Measurements from ENCODE around the gene THUMPD3. TPM values are rescaled to one million over a fixed set of nuclear protein-coding genes. Genes with fewer than 3 reads are reported as not detected.

Gene THUMPD3
- polyA plus RNA-seq, 2 donors, result 21.2 to 24.7 TPM

DNA sequence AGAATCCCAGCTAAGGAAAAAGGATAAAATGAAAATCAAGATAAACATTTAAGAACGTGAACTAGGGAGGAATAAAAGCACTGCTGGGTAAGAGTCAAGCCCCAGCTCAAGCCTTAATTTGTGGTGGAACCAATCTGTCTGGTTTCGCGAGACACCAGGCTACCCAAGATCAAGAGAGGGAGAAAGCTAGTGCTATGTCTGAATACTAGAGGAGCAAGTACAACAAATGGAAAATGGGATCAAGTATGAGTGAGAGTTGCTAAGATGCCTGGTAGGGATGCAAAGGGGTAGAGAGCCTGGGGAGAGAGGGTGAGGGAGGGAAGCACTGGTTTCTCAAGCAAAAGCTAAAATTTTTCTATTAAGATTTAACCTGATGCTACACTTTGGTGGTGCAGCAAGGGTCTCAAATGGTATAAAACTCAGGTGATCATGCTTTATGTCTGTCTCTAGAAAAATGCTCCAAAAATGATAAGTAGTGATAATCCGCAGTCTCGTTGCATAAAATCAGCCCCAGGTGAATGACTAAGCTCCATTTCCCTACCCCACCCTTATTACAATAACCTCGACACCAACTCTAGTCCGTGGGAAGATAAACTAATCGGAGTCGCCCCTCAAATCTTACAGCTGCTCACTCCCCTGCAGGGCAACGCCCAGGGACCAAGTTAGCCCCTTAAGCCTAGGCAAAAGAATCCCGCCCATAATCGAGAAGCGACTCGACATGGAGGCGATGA is 32.9 kb downstream of the THUMPD3 start:
- H3K27me3 ChIP-seq (ENCODE audit: control insufficient read depth in 1 of 2, insufficient read depth in 2 of 2, low read length in 2 of 2), result no peaks in the 10 kb centered on the region
- H3K4me3 ChIP-seq (ENCODE audit: low read depth in 1 of 2, low read length in 2 of 2), result peak overlapping the region; percentile 68 to 70
- peak overlapping the region; percentile 98 to 99 for H3K27ac ChIP-seq (ENCODE audit: low read depth in 2 of 2, low read length in 1 of 2)
- H3K36me3 ChIP-seq (ENCODE audit: control insufficient read depth in 2 of 2, insufficient read depth in 2 of 2, low read length in 1 of 2), result peaks cover 0 to 6% of the 10 kb centered on the region in 2 donors
- H3K9me3 ChIP-seq (ENCODE audit: control insufficient read depth in 2 of 2, insufficient read depth in 1 of 2, low read depth in 1 of 2, low read length in 1 of 2), result no peaks in the 10 kb centered on the region
- H3K4me1 ChIP-seq (ENCODE audit: control insufficient read depth in 2 of 2, insufficient read depth in 2 of 2, low read length in 1 of 2), result no peaks in the 10 kb centered on the region
- 3 to 4% methylated on average over 15 of the region's 15 CpGs for WGBS, 2 donors

DNA sequence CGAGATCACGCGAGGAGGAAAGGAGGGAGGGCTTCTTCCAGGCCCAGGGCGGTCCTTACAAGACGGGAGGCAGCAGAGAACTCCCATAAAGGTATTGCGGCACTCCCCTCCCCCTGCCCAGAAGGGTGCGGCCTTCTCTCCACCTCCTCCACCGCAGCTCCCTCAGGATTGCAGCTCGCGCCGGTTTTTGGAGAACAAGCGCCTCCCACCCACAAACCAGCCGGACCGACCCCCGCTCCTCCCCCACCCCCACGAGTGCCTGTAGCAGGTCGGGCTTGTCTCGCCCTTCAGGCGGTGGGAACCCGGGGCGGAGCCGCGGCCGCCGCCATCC is 33.4 kb downstream of the THUMPD3 start:
- Histone ChIP-seq H3K27me3 (ENCODE audit: control insufficient read depth in 1 of 2, insufficient read depth in 2 of 2, low read length in 2 of 2) (no peaks in the 10 kb centered on the region), H3K9me3 (ENCODE audit: control insufficient read depth in 2 of 2, insufficient read depth in 1 of 2, low read depth in 1 of 2, low read length in 1 of 2) (no peaks in the 10 kb centered on the region), H3K36me3 (ENCODE audit: control insufficient read depth in 2 of 2, insufficient read depth in 2 of 2, low read length in 1 of 2) (peaks cover 0 to 2% of the 10 kb centered on the region in 2 donors), H3K27ac (ENCODE audit: low read depth in 2 of 2, low read length in 1 of 2) (peak overlapping the region; percentile 98 to 99), H3K4me1 (ENCODE audit: control insufficient read depth in 2 of 2, insufficient read depth in 2 of 2, low read length in 1 of 2) (no peaks in the 10 kb centered on the region), H3K4me3 (ENCODE audit: low read depth in 1 of 2, low read length in 2 of 2) (peak overlapping the region; percentile 68 to 70)
- 0 to 1% methylated on average over 25 of the region's 25 CpGs for WGBS, 2 donors

DNA sequence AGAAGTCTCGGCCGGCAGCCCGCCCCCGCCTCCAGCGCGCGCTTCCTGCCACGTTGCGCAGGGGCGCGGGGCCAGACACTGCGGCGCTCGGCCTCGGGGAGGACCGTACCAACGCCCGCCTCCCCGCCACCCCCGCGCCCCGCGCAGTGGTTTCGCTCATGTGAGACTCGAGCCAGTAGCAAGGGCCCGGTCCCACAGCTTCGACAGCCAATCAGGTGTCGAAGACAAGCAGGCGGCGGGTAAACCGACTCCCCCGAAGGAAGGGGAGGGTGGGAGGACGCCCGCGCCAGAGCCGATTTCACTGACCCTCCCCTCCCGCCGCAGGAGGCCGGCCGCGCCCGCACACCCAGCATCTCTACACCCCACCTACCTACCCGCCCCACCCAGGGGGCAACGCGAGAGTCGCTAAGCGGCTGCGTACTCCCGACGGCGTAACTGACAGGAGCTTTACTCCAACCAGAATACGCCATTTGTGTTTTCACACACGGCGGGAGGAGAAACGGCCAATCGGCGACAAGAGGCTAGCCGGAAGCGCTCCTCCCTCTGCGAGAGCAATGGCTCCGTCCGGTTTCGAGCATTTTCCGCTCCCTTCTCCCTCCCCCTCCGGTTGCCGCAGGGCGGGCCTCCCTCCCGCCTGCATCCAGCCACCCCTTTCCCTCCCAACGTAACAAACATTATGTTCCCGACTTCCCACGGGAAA is 33.9 kb downstream of the THUMPD3 start:
- no peaks in the 10 kb centered on the region for H3K36me3 ChIP-seq (ENCODE audit: control insufficient read depth in 2 of 2, insufficient read depth in 2 of 2, low read length in 1 of 2)
- no peaks in the 10 kb centered on the region for H3K9me3 ChIP-seq (ENCODE audit: control insufficient read depth in 2 of 2, insufficient read depth in 1 of 2, low read depth in 1 of 2, low read length in 1 of 2)
- H3K27ac ChIP-seq (ENCODE audit: low read depth in 2 of 2, low read length in 1 of 2), result peak overlapping the region; percentile 98 to 99
- peak overlapping the region; percentile 68 to 70 for H3K4me3 ChIP-seq (ENCODE audit: low read depth in 1 of 2, low read length in 2 of 2)
- H3K4me1 ChIP-seq (ENCODE audit: control insufficient read depth in 2 of 2, insufficient read depth in 2 of 2, low read length in 1 of 2), result no peaks in the 10 kb centered on the region
- no peaks in the 10 kb centered on the region for H3K27me3 ChIP-seq (ENCODE audit: control insufficient read depth in 1 of 2, insufficient read depth in 2 of 2, low read length in 2 of 2)
- 0 to 1% methylated on average over 43 to 71 of the region's 71 CpGs for WGBS, 2 donors

DNA sequence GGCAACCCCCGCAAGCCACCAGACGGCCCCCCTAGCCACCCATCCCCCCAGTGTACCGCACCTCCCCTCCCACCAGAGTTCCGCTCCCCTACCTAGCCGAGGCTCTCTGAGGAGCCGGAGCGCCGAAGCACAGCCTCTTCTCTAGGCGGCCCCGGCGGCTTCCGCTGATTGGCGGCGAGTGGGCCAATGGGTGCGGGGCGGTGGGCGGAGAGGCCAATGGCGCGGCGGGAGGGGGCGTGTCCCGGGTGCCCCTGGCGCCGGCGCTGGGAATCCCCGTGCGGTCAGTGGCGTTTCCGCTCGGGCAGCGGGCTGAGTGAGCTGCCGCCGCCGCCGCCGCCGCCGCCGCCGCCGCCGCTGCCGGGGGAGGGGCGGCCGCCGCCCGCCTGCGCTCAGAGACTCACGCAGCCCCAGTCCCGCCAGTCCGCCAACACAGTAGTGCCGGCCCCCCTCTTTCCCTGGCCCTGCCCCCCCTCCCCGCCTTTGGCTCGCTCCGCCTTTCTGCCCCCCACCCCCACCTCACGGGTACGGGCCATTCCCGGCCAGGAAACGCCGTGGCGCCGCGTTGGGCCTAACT is 34.6 kb downstream of the THUMPD3 start, which contains the start of gene SETD5:
SETD5 (plus strand) TSS at position 284 of the 574 bp plus-strand sequence. CDS start 31,324 bp downstream, outside the sequence.
- Histone ChIP-seq H3K36me3 (ENCODE audit: control insufficient read depth in 2 of 2, insufficient read depth in 2 of 2, low read length in 1 of 2) (no peaks in the 10 kb centered on the region), H3K27me3 (ENCODE audit: control insufficient read depth in 1 of 2, insufficient read depth in 2 of 2, low read length in 2 of 2) (no peaks in the 10 kb centered on the region), H3K4me3 (ENCODE audit: low read depth in 1 of 2, low read length in 2 of 2) (peak within 1 kb of the TSS; percentile 70 to 88), H3K4me1 (ENCODE audit: control insufficient read depth in 2 of 2, insufficient read depth in 2 of 2, low read length in 1 of 2) (no peaks in the 10 kb centered on the region), H3K9me3 (ENCODE audit: control insufficient read depth in 2 of 2, insufficient read depth in 1 of 2, low read depth in 1 of 2, low read length in 1 of 2) (no peaks in the 10 kb centered on the region), H3K27ac (ENCODE audit: low read depth in 2 of 2, low read length in 1 of 2) (peak within 1 kb of the TSS; percentile 98 to 99)
- 0 to 1% methylated on average over 26 to 63 of the region's 63 CpGs for WGBS, 2 donors

DNA sequence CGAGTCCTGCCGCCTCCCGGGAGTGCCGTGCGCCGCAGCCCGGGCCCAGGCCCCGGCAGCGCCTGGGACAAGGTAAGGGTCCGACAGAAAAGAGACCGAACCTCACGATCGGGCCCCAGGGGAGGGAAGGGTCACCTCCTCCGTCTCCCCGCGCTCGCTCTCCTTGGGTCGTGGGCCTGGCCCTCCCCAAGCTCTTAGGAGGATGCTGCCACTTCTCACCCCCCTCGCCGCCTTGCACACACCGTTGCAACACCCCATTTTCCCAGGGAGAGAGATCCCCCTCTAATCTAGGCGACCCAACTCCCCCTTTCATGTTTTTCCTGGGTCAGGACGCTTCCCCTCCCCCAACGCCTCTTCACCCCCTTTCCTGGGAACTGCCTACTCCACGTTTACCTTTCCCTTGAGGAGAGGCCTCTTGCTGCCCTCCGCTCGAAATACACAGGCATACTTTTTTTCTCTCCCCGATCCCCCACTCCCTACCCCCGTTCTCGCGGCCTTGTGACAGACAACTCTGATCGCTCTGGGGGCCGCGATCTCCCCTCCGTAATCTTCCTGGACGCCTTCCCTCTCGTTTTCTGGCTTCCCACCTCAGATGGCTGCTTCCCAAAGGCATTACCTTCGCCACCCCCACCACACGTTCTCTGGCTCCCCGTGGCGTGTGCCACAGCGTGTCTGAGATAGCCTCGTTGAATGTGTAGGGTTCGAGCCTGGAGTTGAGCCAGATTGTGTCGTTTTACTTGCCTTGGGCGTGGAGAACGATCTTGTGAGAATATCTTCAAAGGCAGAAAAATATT is 35.2 kb downstream of the THUMPD3 start:
- H3K27me3 ChIP-seq (ENCODE audit: control insufficient read depth in 1 of 2, insufficient read depth in 2 of 2, low read length in 2 of 2), result no peaks in the 10 kb centered on the region
- 0% methylated on average over 45 to 47 of the region's 47 CpGs for WGBS, 2 donors
- peaks cover 2 to 3% of the 10 kb centered on the region in 2 donors for H3K4me1 ChIP-seq (ENCODE audit: control insufficient read depth in 2 of 2, insufficient read depth in 2 of 2, low read length in 1 of 2)
- H3K36me3 ChIP-seq (ENCODE audit: control insufficient read depth in 2 of 2, insufficient read depth in 2 of 2, low read length in 1 of 2), result no peaks in the 10 kb centered on the region
- H3K9me3 ChIP-seq (ENCODE audit: control insufficient read depth in 2 of 2, insufficient read depth in 1 of 2, low read depth in 1 of 2, low read length in 1 of 2), result no peaks in the 10 kb centered on the region
- peak overlapping the region; percentile 70 to 88 for H3K4me3 ChIP-seq (ENCODE audit: low read depth in 1 of 2, low read length in 2 of 2)
- H3K27ac ChIP-seq (ENCODE audit: low read depth in 2 of 2, low read length in 1 of 2), result peak overlapping the region; percentile 93 to 98

DNA sequence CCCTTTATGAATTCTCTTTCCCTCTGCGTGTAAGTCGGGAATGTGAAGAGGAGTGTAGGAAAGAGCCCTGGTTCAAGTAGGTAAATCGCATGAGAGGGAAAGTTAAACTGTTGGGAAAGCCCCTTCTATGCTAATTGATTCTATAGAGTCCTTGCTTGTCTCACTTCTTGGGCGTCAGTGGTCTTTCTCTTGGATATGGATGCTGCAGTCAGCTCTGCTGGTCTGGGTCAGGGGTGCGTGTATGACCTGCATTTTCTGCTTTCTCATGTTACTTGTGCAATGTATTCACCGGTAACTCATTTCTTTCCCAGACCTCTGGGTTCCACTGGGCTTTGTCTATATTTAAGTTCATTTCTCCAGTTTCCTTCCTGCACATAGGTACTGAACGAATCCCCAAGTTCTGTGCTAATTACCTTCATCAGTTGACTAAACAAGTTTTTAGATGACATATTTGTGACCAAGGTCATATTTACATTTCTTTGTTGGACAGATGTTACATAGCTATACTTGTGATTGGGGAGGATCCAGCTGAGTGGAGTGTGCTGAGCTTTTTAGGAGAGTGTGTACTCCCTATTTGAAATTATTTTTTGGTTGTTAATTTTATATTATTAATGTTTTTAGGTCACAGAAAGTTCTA is 36.0 kb downstream of the THUMPD3 start:
- peak overlapping the region; percentile 70 to 88 for H3K4me3 ChIP-seq (ENCODE audit: low read depth in 1 of 2, low read length in 2 of 2)
- WGBS, 2 donors, result 0% methylated on average over 7 of the region's 7 CpGs
- H3K36me3 ChIP-seq (ENCODE audit: control insufficient read depth in 2 of 2, insufficient read depth in 2 of 2, low read length in 1 of 2), result no peaks in the 10 kb centered on the region
- H3K27ac ChIP-seq (ENCODE audit: low read depth in 2 of 2, low read length in 1 of 2), result peak overlapping the region; percentile 93 to 98
- H3K9me3 ChIP-seq (ENCODE audit: control insufficient read depth in 2 of 2, insufficient read depth in 1 of 2, low read depth in 1 of 2, low read length in 1 of 2), result no peaks in the 10 kb centered on the region
- H3K27me3 ChIP-seq (ENCODE audit: control insufficient read depth in 1 of 2, insufficient read depth in 2 of 2, low read length in 2 of 2), result no peaks in the 10 kb centered on the region
- peaks cover 2 to 3% of the 10 kb centered on the region in 2 donors for H3K4me1 ChIP-seq (ENCODE audit: control insufficient read depth in 2 of 2, insufficient read depth in 2 of 2, low read length in 1 of 2)

DNA sequence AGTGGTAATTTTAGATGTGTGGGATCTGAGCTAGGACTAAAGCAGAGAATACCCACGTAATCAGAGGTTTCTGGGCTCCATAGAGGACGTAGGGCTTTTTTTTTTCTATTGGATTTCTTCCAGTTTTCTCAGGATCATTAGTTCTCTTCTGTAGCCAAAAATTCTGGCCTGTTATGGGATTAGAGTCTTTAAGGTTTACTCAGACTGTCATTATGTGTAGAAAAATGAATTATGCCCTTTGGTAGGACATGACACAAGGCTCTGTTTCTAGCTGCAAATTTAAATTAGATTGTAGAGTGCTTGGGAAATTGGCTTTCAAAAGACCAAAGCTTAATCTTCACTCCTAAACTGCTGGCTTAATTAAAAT is 36.5 kb downstream of the THUMPD3 start:
- Histone ChIP-seq H3K9me3 (ENCODE audit: control insufficient read depth in 2 of 2, insufficient read depth in 1 of 2, low read depth in 1 of 2, low read length in 1 of 2) (no peaks in the 10 kb centered on the region), H3K36me3 (ENCODE audit: control insufficient read depth in 2 of 2, insufficient read depth in 2 of 2, low read length in 1 of 2) (no peaks in the 10 kb centered on the region), H3K4me3 (ENCODE audit: low read depth in 1 of 2, low read length in 2 of 2) (peak overlapping the region in 1 of 2 donors; percentile 70), H3K27me3 (ENCODE audit: control insufficient read depth in 1 of 2, insufficient read depth in 2 of 2, low read length in 2 of 2) (no peaks in the 10 kb centered on the region), H3K4me1 (ENCODE audit: control insufficient read depth in 2 of 2, insufficient read depth in 2 of 2, low read length in 1 of 2) (peaks cover 2 to 3% of the 10 kb centered on the region in 2 donors), H3K27ac (ENCODE audit: low read depth in 2 of 2, low read length in 1 of 2) (peak overlapping the region in 1 of 2 donors; percentile 93)
- WGBS, 2 donors, result 0 to 2% methylated on average over 2 of the region's 2 CpGs

DNA sequence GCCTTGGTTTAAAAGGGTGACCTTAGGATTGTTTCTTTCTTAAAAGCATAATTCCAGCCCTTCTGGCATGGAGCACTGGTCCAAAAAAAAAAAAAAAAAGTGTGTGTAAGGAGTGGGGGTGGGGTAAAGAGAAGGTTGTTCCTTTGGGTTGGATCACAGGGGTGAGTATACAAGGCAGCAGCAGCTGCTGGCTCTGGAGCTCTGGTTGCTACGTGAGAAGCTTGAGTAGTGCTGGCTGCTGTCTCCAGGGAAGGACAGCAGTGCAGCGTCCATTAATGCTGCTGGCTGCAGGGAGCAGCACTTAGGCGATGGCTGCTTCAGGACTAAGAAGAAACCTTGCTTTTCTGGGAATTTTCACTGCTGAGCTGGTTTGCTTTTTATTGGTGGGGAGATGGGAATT is 36.9 kb downstream of the THUMPD3 start:
- WGBS, 2 donors, result 0 to 2% methylated on average over 3 of the region's 3 CpGs
- Histone ChIP-seq H3K4me1 (ENCODE audit: control insufficient read depth in 2 of 2, insufficient read depth in 2 of 2, low read length in 1 of 2) (peaks cover 2 to 3% of the 10 kb centered on the region in 2 donors), H3K27me3 (ENCODE audit: control insufficient read depth in 1 of 2, insufficient read depth in 2 of 2, low read length in 2 of 2) (no peaks in the 10 kb centered on the region), H3K36me3 (ENCODE audit: control insufficient read depth in 2 of 2, insufficient read depth in 2 of 2, low read length in 1 of 2) (no peaks in the 10 kb centered on the region), H3K4me3 (ENCODE audit: low read depth in 1 of 2, low read length in 2 of 2) (peak overlapping the region; percentile 30 to 70), H3K27ac (ENCODE audit: low read depth in 2 of 2, low read length in 1 of 2) (peak overlapping the region; percentile 59 to 77), H3K9me3 (ENCODE audit: control insufficient read depth in 2 of 2, insufficient read depth in 1 of 2, low read depth in 1 of 2, low read length in 1 of 2) (no peaks in the 10 kb centered on the region)

DNA sequence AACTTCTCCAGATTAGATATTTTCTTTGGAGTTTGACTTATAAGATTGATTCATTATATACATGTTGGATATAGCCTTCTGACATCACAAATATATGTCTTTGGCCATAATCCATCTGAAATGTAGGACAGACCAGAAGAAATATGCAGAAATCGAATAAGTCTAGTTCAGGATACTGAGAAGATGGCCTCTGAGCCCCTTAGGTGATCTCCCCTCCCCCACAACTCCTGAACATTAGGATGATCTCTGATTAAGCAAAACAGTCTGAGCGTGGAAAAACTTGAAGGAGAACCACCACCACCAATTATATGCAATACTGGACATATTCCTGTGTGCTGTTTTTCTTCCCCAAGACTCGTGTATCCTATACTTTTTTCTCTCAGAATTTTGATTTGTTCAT is 37.8 kb downstream of the THUMPD3 start:
- Histone ChIP-seq H3K4me3 (ENCODE audit: low read depth in 1 of 2, low read length in 2 of 2) (no peak overlapping the region), H3K9me3 (ENCODE audit: control insufficient read depth in 2 of 2, insufficient read depth in 1 of 2, low read depth in 1 of 2, low read length in 1 of 2) (no peaks in the 10 kb centered on the region), H3K27ac (ENCODE audit: low read depth in 2 of 2, low read length in 1 of 2) (no peak overlapping the region), H3K36me3 (ENCODE audit: control insufficient read depth in 2 of 2, insufficient read depth in 2 of 2, low read length in 1 of 2) (no peaks in the 10 kb centered on the region), H3K4me1 (ENCODE audit: control insufficient read depth in 2 of 2, insufficient read depth in 2 of 2, low read length in 1 of 2) (peaks cover 2 to 3% of the 10 kb centered on the region in 2 donors), H3K27me3 (ENCODE audit: control insufficient read depth in 1 of 2, insufficient read depth in 2 of 2, low read length in 2 of 2) (no peaks in the 10 kb centered on the region)
- WGBS, 2 donors, result 20 to 28% methylated on average over 3 of the region's 3 CpGs

All from esophagus (tissue), 2 donors.